COLO829 (cell line): ENCODE results near the gene WWTR1.

Experiments used
- DNase-seq: peaks from one replicate; pipeline ENCODE4 v3.0.0; 2012; ENCODE audit warnings: low spot score

The WWTR1 gene

DNA sequence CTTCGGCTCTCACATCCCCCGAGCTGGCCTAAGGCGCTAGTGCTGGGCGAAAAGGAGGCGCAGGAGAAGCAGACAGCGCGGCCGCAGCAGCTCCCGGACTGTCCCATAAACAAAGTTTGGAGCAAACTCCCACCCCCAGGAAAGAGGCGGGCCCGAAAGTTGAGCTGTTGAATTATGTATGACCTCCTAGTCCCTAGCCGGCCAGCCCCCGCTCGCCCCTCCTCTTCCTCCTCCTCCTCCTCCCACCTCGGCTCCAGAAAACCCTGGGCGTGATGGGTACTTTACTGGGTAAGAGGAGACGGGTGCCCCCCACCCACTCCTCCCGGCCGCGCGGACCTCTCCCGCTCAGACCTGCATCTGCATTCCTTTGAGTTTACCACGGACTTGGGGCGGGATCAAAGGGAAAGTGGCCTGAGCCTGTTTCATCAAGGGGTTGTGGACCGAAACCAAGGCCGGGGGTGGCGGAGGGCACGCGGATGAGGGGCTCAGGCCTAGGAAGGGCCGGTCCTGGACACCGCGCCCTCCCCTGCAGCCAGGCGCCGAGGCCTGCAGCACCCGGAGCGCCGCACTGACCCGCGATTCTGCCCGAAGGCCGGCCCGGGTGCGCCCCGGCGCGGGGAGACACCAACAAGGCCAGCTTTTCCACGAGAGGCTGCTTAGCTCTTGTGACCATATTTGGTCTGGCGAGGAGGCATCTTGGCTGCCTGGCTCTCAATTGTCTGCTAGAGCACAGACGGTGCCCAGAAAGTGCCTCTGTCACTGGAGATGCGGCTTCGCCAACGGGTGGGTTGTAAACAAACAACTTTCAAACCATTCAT, at the start of gene WWTR1:
TSS of gene WWTR1 (minus strand) at position 100 of the 818 bp plus-strand sequence. CDS start 719 bp downstream, outside the sequence.
- DNase-seq = peak; percentile 97

DNA sequence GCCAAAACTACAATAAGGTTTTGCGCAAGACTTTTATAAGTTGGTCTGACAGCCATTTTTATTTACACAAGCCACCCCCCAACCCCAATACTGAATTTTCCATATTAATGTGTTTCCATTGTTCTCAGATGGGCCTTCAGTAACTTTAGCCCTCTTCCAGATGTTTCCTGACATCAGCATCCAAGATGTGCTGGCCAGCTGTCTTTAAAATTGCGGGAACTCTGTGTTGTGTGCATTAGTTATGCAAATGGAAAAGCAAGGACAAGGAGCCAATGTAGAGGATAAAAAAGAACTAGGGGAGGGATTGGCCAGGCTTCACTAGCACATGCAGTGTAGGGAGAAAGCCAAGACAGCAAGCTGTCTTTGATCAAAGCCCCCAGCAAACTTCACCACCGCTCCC, 49.1 kb upstream of the WWTR1 start:
- no peak for DNase-seq

DNA sequence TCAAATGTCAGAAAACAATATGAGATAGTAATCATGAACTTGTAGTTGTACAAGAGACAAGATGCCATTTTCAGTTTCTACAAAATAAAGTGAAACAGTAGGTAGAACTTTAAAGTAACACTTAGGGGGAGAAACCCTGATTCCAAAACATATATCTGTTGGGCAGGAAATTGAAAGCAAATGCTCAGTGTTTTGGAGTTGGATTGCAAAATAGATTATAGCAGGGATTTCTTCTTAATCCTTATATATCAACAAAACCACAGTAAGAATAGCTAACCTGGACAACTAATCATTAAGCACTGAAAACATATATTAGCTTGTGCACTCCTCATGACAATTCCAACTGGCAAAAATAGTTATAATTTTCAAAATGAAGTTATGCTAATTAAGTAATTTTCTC, 47.6 kb upstream of the WWTR1 start:
- no peak for DNase-seq

DNA sequence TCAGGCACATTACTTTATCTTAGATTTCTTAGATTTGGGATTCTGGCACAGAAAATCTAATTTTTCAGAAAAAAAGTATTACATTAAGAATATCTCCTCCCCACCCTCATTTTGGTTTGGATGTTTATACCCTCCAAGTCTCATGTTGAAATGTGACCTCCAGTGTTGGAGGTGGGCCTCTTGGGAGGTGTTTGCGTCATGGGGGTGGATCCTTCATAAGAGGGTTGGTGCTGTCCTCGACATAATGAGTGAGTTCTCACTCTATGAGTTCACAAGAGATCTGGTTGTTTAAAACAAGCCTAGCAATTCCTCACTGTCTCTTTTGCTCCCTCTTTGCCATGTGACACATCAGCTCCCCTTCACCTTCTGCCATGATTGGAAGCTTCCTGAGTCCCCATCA, 45.6 kb upstream of the WWTR1 start:
- DNase-seq = no peak

DNA sequence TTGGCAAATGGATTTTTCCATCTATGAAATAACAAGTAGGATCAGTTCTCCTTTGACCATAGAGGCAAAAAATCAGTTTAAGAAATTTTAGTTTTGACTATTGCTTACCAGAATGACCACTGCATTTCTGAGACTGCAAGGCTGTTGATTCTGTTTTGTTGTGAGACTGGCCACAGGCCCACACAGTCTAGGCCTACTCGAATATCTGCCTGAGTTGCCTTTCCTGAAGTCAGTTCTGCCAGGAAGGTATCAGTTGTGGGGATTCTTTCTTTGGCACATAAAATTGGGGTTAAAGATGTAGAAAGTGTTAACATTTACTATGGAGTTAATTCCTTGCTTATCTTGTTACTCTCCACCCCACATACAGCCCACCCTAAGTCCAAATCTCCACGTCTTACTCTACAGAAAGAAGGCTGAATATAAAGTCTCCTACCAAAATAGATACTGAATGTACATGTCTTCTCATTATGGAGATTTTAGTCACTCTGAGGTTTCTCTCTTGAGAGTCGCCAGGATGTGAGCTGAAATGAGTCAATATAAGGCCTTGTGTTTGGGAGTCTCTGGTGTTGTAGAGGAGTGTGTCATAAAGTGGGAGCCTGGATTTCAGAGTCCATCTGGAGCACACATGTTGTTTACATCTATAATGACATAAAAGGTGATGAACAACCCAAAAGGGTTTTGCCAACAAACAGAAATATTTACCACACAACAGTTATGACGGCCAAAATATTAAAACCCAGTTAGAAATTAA, 45.0 kb upstream of the WWTR1 start:
- DNase-seq = peak; percentile 23

GRCh38 chr3:149701977-149702350, 44.1 kb upstream of the WWTR1 start:
- no peak for DNase-seq

GRCh38 chr3:149701206-149701976, 43.6 kb upstream of the WWTR1 start:
- no peak for DNase-seq

DNA sequence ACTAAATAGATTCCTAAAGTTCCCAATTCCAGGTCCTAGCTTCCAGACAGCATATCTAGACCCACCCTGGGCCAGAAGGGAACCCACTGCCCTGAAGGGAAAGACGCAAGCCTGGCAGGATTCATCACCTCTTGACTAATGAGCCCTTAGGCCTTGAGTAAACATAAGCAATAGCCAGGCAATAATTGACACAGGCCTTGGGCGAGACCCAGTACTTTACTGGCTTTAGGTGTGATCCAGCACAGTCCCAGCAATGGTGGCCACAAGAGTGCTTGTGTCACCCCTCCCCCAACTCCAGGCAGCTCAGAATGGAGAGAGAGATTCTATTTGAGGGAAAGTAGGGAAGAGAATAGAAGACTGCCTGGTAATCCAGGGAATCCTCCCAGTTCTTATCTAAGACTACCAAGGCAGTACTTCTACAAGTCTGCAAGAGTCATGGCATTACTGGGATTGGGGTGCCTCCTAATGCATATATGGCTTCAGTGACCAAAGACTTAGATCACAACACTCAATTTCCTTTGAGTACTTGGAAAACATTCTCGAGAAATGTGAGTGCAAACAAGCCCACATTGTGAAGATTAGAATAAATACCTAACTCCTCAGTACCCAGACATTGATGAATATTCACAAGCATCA, 30.4 kb upstream of the WWTR1 start:
- DNase-seq = no peak

DNA sequence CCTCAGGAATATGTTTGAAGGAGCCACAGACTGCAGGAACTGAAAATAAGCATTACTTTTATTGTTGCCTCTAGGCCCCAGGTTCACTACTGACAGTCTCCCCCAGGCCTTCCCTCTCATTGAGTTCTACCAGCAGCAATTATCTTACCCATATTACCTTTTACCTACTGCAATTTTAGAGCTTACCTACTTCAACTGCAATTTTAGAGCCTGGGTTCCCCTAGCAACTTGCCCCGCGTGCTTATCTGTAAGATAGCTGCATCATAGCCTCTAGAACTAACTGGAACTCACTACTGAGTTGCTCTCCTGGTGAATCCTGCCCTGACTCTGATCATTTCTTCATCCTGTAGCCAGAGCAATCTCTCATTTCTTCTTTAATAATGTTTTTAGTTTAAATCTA, 29.2 kb upstream of the WWTR1 start:
- DNase-seq = no peak

DNA sequence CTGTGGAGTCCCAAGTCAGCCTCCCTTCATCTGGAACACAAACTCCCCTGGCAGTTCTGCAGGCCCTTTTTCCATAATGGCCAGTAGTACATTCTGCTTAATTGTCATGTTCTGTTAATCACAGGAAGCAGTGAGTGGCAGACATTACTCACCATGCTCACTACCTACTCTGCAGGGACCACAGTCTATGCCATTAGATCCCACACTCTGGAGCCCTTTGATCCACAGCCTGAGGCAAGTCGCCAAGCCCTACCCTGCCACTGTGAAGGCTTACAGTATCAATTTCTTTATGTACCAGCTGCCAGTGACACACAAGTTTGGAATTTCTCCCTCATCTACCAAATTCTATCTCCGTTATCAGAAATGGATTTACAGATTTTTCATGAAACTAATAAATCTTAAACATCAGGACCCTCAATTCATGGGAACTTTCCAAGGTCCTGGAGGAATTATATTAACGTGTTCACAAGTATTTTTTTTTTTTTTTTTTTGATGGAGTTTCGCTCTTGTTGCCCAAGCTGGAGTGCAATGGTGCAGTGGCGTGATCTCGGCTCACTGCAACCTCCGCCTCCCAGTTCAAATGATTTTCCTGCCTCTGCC, 20.6 kb upstream of the WWTR1 start:
- peak; percentile 60 for DNase-seq

DNA sequence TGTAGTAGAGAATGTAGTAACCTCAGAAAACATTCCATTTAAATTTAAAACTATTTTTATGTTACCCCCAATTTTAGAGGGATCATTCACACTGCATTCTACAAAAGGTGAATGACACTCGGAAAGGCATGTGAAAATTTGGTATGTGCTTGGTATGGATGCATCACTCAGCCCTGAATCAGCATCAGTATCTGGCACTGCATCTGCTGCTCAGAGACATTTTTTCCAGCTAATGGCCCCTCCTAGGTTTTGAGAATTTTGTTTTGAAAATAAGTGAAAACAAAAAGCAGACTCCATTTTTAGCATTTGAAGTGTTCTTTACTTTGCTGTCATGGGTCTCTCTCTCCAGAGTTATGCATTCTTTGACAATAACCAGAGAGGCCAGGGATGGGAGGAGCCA, 15.6 kb upstream of the WWTR1 start:
- no peak for DNase-seq

DNA sequence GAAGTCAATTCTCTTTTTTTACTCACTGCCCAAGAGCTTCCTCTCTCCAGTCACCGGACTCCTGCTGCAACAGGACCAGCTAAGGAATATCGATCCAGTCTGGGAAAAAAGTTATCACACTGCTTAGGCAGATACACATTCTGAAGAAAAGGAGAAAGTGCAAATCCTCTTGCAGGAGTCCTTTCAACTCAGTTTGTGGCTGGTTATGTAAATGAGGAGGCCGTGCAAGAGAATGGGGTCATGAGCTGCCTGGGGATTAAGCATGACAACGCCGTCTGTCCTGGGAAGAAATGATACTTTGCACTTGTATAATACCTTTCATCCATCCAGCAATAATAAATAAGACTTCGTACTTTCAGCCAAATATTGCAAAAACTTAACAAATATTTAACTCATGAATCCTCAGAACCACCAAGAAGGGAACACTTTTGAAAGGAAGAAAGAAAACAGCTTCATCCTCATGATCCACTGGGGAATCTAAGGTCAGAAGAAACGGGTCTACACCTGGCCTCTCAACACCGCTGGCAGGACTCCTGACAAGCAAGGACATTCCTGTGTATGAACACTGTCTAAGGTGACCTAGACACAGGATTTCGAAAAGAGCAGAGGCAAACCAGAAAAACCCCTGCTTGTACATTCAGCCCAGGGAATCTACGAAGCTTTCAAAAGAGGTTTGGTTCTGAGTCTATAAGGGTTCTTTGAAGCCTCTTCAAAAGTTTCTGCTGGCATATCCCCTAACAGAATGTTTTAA, 13.1 kb upstream of the WWTR1 start:
- no peak for DNase-seq

DNA sequence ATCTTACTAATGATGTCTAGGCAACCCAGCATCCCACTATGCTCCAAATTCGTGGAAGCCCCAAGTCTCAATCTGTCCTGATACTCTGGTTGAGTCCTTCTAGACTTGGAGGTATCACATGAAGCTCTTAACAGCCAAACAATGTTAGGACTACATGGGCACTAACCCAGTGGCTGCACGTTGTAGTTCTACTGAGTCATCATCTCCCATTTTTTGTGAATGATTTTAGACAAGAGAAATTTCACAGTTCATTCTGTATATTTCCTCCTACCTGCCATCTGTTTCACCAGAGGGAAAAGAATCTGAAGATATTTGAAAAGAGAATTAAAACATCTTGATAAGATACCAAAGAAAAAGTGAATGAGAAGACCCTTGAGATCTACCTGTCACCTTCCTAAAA, 9.8 kb upstream of the WWTR1 start:
- no peak for DNase-seq

DNA sequence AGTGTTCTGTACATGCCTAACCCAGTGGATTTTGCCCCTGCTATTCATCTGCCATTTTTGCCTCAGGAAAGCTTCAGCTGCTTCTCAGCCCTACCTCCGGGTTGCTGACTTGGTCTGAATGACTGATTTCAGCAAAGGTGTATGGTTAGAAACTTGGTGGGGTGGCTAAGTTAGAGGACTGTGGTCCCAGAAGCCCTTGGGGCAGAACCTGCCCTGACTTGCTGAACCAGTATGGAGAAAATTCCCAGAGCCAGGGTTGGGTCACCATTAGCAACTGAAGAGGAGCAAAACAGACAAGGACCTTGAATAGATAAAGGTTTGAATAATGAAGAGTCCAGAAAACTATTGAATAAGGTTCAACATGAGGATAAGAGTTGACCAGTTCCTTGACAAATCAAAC, 6.1 kb upstream of the WWTR1 start:
- DNase-seq = no peak

GRCh38 chr3:149662240-149662887, 4.5 kb upstream of the WWTR1 start:
- no peak for DNase-seq

DNA sequence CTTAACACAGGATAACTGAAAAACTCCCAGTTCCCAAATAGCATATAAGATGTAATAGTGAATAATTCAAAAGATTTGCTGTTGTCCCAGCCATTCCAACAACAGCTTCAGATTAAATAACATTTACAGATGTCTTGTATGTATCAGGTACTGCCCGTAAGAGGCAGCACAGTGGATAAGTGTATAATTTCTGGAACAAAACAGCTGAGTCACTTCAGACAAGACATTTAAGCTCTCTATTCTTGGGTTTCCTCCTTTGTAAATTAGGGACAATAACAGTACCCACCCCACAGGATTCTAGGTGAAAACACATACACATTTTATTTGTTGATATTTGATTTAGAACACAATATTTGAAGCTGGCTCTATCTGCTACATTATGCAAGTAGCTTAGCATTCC, 2.6 kb upstream of the WWTR1 start:
- DNase-seq = no peak

- no peak for DNase-seq
These were observed 1.1 kb upstream of the WWTR1 start for GRCh38 chr3:149658744-149659497.

DNA sequence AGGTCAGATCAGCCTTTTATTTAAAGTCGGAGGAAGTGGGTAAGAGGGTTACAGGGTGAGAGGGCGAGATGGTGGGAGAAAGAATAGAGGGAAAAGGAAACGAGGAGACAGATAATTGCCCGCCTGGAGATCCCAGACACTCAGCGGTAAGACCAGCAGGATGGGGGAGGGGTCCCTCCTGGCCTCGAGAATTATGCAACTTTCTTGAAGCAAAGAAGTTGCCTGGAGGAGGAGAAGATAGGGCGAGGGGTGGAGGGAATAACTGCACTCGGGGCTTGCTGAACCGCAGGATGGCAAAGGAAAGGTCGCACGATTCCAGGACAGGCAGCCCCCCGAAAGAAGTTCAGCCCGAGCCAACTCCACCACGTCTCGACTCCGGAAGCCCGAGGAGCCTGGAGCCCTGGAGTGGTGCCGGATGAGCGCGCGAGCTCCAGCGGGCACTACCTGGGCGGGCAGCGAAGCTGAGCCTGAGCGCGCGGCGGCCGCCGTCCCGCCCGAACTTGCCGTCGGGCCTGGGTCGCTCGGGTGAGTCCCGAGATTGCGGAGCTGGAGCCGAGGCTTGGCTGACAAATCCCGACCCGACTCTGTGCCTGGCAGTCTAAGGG, 402 bp downstream of the WWTR1 start:
- peak; percentile 58 for DNase-seq

GRCh38 chr3:149655826-149656574, 1.8 kb downstream of the WWTR1 start:
- no peak for DNase-seq
